ENCODE results near the gene ZNF184.
A peak's percentile ranks its signal among the peaks of the same experiment; 100 is the strongest.
"Not testable (repeated sequence)": the region's sequence is repeated elsewhere in the genome, so short reads cannot be mapped to it uniquely, and the experiment has no call there.

Gene ZNF184

DNA sequence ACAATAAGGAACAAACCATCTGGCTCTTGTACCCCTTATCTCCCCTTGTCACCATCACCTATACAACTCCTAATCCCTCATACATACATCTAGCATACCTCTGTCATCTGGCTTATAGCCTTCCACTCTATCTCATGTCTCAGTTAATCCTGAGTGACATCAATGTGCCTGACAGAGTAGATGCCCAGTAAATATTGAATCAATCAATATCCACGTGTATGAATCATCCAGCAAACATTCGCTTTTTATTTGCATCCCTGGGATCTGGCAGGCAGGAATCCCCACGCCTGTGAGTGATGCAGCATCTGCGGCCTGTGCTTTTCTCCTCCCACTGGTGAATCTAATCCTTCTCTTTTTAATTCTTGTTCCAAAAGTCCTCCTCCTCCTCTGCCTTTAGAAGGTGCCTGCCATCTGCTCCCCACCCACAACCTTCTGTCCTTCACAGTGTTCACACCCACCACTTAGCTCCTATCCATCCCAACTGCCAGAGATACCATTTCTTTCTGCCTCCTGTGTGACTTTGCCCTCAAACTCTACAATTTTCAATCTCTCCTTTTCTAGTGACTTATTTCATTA lies 46.8 kb downstream of the ZNF184 start:
- Histone ChIP-seq H3K36me3 (ENCODE audit: control insufficient read depth in 5 of 5, insufficient read depth in 5 of 5, low read length in 5 of 5) (no peaks in the 10 kb centered on the region), H3K9ac (ENCODE audit: low read length in 5 of 5) (no peak overlapping the region), H3K9me3 (ENCODE audit: control insufficient read depth in 5 of 5, low read length in 5 of 5) (peaks cover 0 to 16% (median 7%) of the 10 kb centered on the region in 5 donors), H3K27ac (ENCODE audit: low read depth, low read length) (no peak overlapping the region), H3K27me3 (ENCODE audit: control insufficient read depth in 5 of 5, insufficient read depth in 4 of 5, low read length in 5 of 5) (no peaks in the 10 kb centered on the region), H3K4me3 (ENCODE audit: low read depth in 1 of 5, low read length in 5 of 5) (no peak overlapping the region), H3K4me1 (ENCODE audit: control insufficient read depth in 5 of 5, insufficient read depth in 5 of 5, low read length in 5 of 5) (no peaks in the 10 kb centered on the region)

DNA sequence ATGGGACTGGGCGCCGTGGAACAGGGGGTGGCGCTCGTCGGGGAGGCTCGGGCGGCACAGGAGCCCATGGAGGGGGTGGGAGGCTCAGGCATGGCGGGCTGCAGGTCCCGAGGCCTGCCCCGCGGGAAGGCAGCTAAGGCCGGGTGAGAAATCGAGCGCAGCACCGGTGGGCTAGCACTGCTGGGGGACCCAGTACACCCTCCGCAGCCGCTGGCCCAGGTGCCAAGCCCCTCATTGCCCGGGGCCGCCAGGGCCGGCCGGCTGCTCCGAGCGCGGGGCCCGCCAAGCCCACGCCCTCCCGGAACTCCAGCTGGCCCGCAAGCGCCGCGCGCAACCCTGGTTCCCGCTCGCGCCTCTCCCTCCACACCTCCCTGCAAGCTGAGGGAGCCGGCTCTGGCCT lies 48.1 kb downstream of the ZNF184 start:
- not testable (repeated sequence) for H3K4me3 ChIP-seq (ENCODE audit: low read depth in 1 of 5, low read length in 5 of 5); H3K9me3 ChIP-seq (ENCODE audit: control insufficient read depth in 5 of 5, low read length in 5 of 5); H3K27me3 ChIP-seq (ENCODE audit: control insufficient read depth in 5 of 5, insufficient read depth in 4 of 5, low read length in 5 of 5); H3K9ac ChIP-seq (ENCODE audit: low read length in 5 of 5); H3K4me1 ChIP-seq (ENCODE audit: control insufficient read depth in 5 of 5, insufficient read depth in 5 of 5, low read length in 5 of 5); H3K27ac ChIP-seq (ENCODE audit: low read depth, low read length); H3K36me3 ChIP-seq (ENCODE audit: control insufficient read depth in 5 of 5, insufficient read depth in 5 of 5, low read length in 5 of 5)

DNA sequence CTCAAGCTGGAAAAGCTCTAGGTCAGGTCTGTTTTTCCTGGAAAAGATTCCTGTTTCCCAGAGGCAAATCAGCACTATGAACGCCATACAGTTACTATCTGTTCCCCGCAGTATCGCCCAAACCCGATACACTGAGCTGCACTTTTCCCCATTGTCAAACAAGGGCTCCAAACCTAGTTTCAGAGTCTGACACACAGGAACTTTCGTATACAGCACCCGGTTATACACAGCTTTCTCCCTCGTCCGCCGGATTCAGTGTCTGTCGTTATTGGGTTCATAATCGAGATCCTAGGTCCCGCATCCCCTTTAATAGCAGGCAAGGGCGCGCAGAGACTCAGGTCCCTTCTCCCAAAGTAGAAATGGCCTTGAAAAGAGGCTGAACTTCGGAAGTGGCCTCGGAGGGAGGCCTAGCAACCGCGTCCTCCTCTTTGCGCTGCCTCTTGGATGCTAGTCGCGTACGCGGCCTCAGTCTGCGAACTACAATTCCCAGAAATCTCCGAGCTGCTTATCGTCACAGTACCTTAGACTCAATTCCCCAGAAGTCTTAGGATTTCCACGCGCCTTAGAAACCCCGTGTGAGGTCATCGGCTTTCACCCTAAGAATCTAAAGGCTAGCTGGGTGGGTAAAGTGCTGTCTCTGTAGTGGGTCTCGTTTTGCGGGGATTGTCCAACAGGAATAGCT lies 50.1 kb downstream of the ZNF184 start:
- Histone ChIP-seq H3K4me3 (ENCODE audit: low read depth in 1 of 5, low read length in 5 of 5) (peak overlapping the region in 2 of 5 donors; percentile 2 to 35), H3K27me3 (ENCODE audit: control insufficient read depth in 5 of 5, insufficient read depth in 4 of 5, low read length in 5 of 5) (no peaks in the 10 kb centered on the region), H3K27ac (ENCODE audit: low read depth, low read length) (no peak overlapping the region), H3K9ac (ENCODE audit: low read length in 5 of 5) (no peak overlapping the region), H3K36me3 (ENCODE audit: control insufficient read depth in 5 of 5, insufficient read depth in 5 of 5, low read length in 5 of 5) (no peaks in the 10 kb centered on the region), H3K4me1 (ENCODE audit: control insufficient read depth in 5 of 5, insufficient read depth in 5 of 5, low read length in 5 of 5) (no peaks in the 10 kb centered on the region), H3K9me3 (ENCODE audit: control insufficient read depth in 5 of 5, low read length in 5 of 5) (peaks cover 0 to 6% (median 2%) of the 10 kb centered on the region in 5 donors)

DNA sequence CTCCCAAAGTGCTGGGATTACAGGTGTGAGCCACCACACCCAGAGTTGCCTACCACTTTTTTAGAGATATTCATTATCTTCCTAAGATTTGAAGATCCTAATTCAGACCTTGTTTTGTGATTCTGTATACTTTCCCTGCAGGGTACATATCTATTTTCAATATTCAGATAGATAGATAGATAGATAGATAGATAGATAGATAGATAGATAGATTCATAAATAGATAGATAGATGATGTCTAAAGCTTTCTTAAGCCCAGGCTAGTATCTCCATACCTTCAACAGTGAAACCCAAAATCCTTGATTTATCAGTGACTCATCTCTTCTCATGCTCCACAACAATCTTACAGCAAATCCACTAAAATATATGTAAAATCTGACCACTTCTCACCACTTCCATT lies 53.5 kb downstream of the ZNF184 start:
- Histone ChIP-seq H3K9ac (ENCODE audit: low read length in 5 of 5) (no peak overlapping the region), H3K27ac (ENCODE audit: low read depth, low read length) (no peak overlapping the region), H3K4me1 (ENCODE audit: control insufficient read depth in 5 of 5, insufficient read depth in 5 of 5, low read length in 5 of 5) (no peaks in the 10 kb centered on the region), H3K27me3 (ENCODE audit: control insufficient read depth in 5 of 5, insufficient read depth in 4 of 5, low read length in 5 of 5) (no peaks in the 10 kb centered on the region), H3K9me3 (ENCODE audit: control insufficient read depth in 5 of 5, low read length in 5 of 5) (peaks cover 0 to 9% (median 2%) of the 10 kb centered on the region in 5 donors), H3K4me3 (ENCODE audit: low read depth in 1 of 5, low read length in 5 of 5) (no peak overlapping the region), H3K36me3 (ENCODE audit: control insufficient read depth in 5 of 5, insufficient read depth in 5 of 5, low read length in 5 of 5) (no peaks in the 10 kb centered on the region)

DNA sequence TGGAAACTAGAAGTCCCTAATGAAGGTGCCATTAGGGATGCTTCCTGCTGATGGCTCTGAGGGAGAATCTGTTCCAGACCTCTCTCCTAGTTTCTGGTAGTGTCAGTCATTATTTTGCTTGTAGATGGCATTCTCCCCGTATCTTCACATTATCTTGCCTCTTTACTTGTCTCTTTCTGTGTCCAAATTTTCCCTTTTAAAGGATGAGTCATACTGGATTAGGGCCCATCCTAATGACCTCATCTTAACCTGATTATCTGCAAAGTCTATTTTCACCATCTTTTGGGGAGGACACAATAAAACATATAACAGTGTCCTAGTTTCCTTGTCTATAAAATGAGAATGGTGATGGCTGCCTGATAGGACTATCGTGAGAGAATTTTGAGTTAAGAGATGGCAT lies 57.0 kb downstream of the ZNF184 start:
- Histone ChIP-seq H3K27me3 (ENCODE audit: control insufficient read depth in 5 of 5, insufficient read depth in 4 of 5, low read length in 5 of 5) (no peaks in the 10 kb centered on the region), H3K36me3 (ENCODE audit: control insufficient read depth in 5 of 5, insufficient read depth in 5 of 5, low read length in 5 of 5) (no peaks in the 10 kb centered on the region), H3K4me1 (ENCODE audit: control insufficient read depth in 5 of 5, insufficient read depth in 5 of 5, low read length in 5 of 5) (no peaks in the 10 kb centered on the region), H3K27ac (ENCODE audit: low read depth, low read length) (no peak overlapping the region), H3K9me3 (ENCODE audit: control insufficient read depth in 5 of 5, low read length in 5 of 5) (peaks cover 0 to 3% (median 0%) of the 10 kb centered on the region in 5 donors), H3K4me3 (ENCODE audit: low read depth in 1 of 5, low read length in 5 of 5) (no peak overlapping the region), H3K9ac (ENCODE audit: low read length in 5 of 5) (no peak overlapping the region)

DNA sequence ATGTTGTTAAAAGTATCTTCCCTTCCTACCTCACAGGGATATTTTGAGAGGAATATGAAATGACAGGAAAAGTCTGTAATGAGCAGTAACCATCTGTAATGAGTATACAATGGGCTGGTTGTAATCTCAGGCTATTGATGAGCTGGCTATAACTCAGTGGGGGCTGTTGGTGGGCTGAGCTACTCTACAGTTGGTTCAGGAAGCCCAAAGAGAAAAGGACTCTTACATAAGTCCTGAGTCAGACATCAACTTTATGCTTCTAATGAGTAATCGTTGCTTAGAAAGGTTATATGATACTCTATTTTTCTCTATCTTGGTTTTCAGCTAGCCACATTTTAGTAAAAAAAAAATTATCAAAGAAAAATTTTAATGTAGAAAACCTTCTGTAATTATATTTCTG lies 57.9 kb downstream of the ZNF184 start:
- Histone ChIP-seq H3K9ac (ENCODE audit: low read length in 5 of 5) (no peak overlapping the region), H3K9me3 (ENCODE audit: control insufficient read depth in 5 of 5, low read length in 5 of 5) (peaks cover 0 to 3% (median 0%) of the 10 kb centered on the region in 5 donors), H3K4me3 (ENCODE audit: low read depth in 1 of 5, low read length in 5 of 5) (no peak overlapping the region), H3K36me3 (ENCODE audit: control insufficient read depth in 5 of 5, insufficient read depth in 5 of 5, low read length in 5 of 5) (no peaks in the 10 kb centered on the region), H3K27ac (ENCODE audit: low read depth, low read length) (no peak overlapping the region), H3K4me1 (ENCODE audit: control insufficient read depth in 5 of 5, insufficient read depth in 5 of 5, low read length in 5 of 5) (no peaks in the 10 kb centered on the region), H3K27me3 (ENCODE audit: control insufficient read depth in 5 of 5, insufficient read depth in 4 of 5, low read length in 5 of 5) (no peaks in the 10 kb centered on the region)

DNA sequence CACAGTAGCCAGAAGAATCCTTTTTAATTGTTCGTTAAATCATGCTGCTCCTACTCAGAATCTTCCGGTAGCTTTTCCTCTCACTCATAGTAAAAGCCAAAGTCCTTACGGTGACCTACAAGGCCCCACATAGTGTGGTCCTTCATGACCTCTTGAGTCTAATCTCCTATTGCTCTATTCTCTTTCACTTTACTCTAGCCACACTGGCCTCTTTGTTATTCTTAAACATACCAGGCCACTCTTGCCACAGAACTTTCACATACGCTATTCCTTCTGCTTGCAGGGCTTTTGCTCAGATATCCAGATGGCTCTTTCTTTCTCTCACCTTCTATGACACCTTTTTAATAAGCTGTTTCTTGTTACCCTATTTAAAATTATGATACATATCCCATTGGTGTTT lies 58.6 kb downstream of the ZNF184 start:
- no peaks in the 10 kb centered on the region for H3K27me3 ChIP-seq (ENCODE audit: control insufficient read depth in 5 of 5, insufficient read depth in 4 of 5, low read length in 5 of 5)
- H3K9me3 ChIP-seq (ENCODE audit: control insufficient read depth in 5 of 5, low read length in 5 of 5): peaks cover 0 to 3% (median 0%) of the 10 kb centered on the region in 5 donors
- H3K4me1 ChIP-seq (ENCODE audit: control insufficient read depth in 5 of 5, insufficient read depth in 5 of 5, low read length in 5 of 5): no peaks in the 10 kb centered on the region
- H3K9ac ChIP-seq (ENCODE audit: low read length in 5 of 5): no peak overlapping the region
- H3K27ac ChIP-seq (ENCODE audit: low read depth, low read length): no peak overlapping the region
- H3K36me3 ChIP-seq (ENCODE audit: control insufficient read depth in 5 of 5, insufficient read depth in 5 of 5, low read length in 5 of 5): no peaks in the 10 kb centered on the region
- H3K4me3 ChIP-seq (ENCODE audit: low read depth in 1 of 5, low read length in 5 of 5): no peak overlapping the region

DNA sequence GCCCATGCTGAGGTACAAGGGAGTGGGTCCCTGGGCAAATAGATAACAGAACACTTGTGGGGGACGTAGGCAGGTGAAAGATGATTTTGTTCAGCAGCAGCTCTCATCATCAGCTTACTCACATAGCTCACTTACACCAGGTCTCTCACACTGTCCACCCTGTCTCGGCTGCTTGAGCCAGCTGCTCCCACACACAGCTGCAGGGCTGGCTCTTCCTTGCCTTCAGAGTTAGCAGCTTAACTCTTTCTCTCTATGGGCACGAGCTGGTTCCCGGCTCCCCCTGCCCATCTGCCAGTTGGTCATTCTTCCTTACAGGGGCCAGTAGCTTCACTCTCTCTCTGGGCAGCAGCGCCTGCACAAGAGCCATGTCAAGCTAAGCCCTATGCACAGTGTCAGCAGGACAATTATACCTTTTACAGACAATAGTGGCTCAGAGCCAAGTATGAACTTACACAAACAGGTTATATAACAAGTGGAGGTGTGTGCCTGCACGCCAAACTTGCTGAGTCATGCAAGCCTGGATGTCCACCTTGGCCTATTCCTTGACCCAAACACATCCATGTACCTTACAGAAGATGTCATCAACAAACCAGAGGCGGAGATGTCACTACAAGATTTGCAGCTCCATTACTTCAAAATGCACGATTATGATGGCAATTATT lies 65.6 kb downstream of the ZNF184 start:
- Histone ChIP-seq H3K27ac (ENCODE audit: low read depth, low read length) (no peak overlapping the region), H3K36me3 (ENCODE audit: control insufficient read depth in 5 of 5, insufficient read depth in 5 of 5, low read length in 5 of 5) (no peaks in the 10 kb centered on the region), H3K9ac (ENCODE audit: low read length in 5 of 5) (no peak overlapping the region), H3K9me3 (ENCODE audit: control insufficient read depth in 5 of 5, low read length in 5 of 5) (peaks cover 0 to 9% (median 0%) of the 10 kb centered on the region in 5 donors), H3K27me3 (ENCODE audit: control insufficient read depth in 5 of 5, insufficient read depth in 4 of 5, low read length in 5 of 5) (no peaks in the 10 kb centered on the region), H3K4me3 (ENCODE audit: low read depth in 1 of 5, low read length in 5 of 5) (no peak overlapping the region), H3K4me1 (ENCODE audit: control insufficient read depth in 5 of 5, insufficient read depth in 5 of 5, low read length in 5 of 5) (peaks cover 0 to 2% (median 0%) of the 10 kb centered on the region in 5 donors)

DNA sequence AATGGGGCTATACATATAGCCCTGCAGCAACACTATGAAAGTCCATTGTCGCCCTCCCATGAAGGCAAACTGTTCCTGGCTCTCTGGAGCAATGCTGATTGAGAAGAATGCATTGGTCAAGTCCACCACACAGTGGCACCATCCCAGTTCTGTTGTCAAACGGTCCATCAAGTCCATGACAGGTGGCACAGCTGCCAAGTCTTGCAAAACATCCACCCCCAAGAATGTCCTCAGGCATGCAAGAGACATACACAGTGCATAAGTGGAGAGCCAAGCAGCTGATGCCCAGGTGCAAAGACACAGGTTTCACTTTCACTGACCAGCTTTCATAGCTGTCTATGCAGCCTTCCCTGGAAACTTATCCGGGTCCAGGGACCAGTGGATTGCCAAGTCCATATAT lies 66.8 kb downstream of the ZNF184 start:
- Histone ChIP-seq H3K9ac (ENCODE audit: low read length in 5 of 5) (no peak overlapping the region), H3K27ac (ENCODE audit: low read depth, low read length) (no peak overlapping the region), H3K9me3 (ENCODE audit: control insufficient read depth in 5 of 5, low read length in 5 of 5) (peaks cover 3 to 21% (median 5%) of the 10 kb centered on the region in 5 donors), H3K36me3 (ENCODE audit: control insufficient read depth in 5 of 5, insufficient read depth in 5 of 5, low read length in 5 of 5) (peaks cover 0 to 5% (median 2%) of the 10 kb centered on the region in 5 donors), H3K27me3 (ENCODE audit: control insufficient read depth in 5 of 5, insufficient read depth in 4 of 5, low read length in 5 of 5) (no peaks in the 10 kb centered on the region), H3K4me3 (ENCODE audit: low read depth in 1 of 5, low read length in 5 of 5) (no peak overlapping the region), H3K4me1 (ENCODE audit: control insufficient read depth in 5 of 5, insufficient read depth in 5 of 5, low read length in 5 of 5) (peaks cover 0 to 2% (median 0%) of the 10 kb centered on the region in 5 donors)

All from subcutaneous abdominal adipose tissue (tissue), 5 donors.